Stimulated activated CD8-positive, alpha-beta memory T cell treated with anti-CD3 and anti-CD28 coated beads, Interleukin-12 subunit alpha, Interleukin-12 subunit beta, amount 100 ng/mL, for 4 hours (primary cell): Measurements from ENCODE around the gene CSNK1A1.
"Not testable (repeated sequence)": the region's sequence is repeated elsewhere in the genome, so short reads cannot be mapped to it uniquely, and the experiment has no call there.

Experiments used
- DNase-seq: peaks from one replicate; pipeline ENCODE4 v3.0.0-alpha.2; 2020; ENCODE audit warnings: low read depth

CSNK1A1 gene

GRCh38 chr5:149551227-149552037 is at the start of gene CSNK1A1:
TSS of gene CSNK1A1 (minus strand) at chr5:149551439. CDS start at chr5:149550964, 475 bp downstream.
- peak; percentile 100 for DNase-seq

GRCh38 chr5:149600932-149601331 is 49.7 kb upstream of the CSNK1A1 start:
- no peak for DNase-seq

GRCh38 chr5:149599375-149599774 is 48.1 kb upstream of the CSNK1A1 start:
- no peak for DNase-seq

- DNase-seq = no peak
Observed at GRCh38 chr5:149598966-149599365, 47.7 kb upstream of the CSNK1A1 start.

- DNase-seq = not testable (repeated sequence)
Observed at GRCh38 chr5:149598234-149598633, 47.0 kb upstream of the CSNK1A1 start.

GRCh38 chr5:149597618-149598017 is 46.4 kb upstream of the CSNK1A1 start:
- DNase-seq = no peak

- DNase-seq = no peak
Observed at GRCh38 chr5:149596712-149597111, 45.5 kb upstream of the CSNK1A1 start.

- not testable (repeated sequence) for DNase-seq
Observed at GRCh38 chr5:149595105-149595504, 43.9 kb upstream of the CSNK1A1 start.

- DNase-seq = no peak
Observed at GRCh38 chr5:149594206-149594895, 43.1 kb upstream of the CSNK1A1 start.

GRCh38 chr5:149593370-149593769 is 42.1 kb upstream of the CSNK1A1 start:
- DNase-seq = no peak

- DNase-seq = no peak
Observed at GRCh38 chr5:149588936-149589335, 37.7 kb upstream of the CSNK1A1 start.

- DNase-seq = no peak
Observed at GRCh38 chr5:149586708-149587318, 35.6 kb upstream of the CSNK1A1 start.

GRCh38 chr5:149585910-149586309 is 34.7 kb upstream of the CSNK1A1 start:
- DNase-seq = no peak

GRCh38 chr5:149584121-149584520 is 32.9 kb upstream of the CSNK1A1 start:
- DNase-seq = no peak

GRCh38 chr5:149583394-149583793 is 32.2 kb upstream of the CSNK1A1 start:
- no peak for DNase-seq

GRCh38 chr5:149581931-149582768 is 30.9 kb upstream of the CSNK1A1 start:
- DNase-seq = no peak

GRCh38 chr5:149581192-149581861 is 30.1 kb upstream of the CSNK1A1 start, which contains the start of gene ARHGEF37:
TSS of gene ARHGEF37 (plus strand) at chr5:149581498. CDS start at chr5:149597770, 16,272 bp downstream.
- DNase-seq = peak; percentile 12

- no peak for DNase-seq
Observed at GRCh38 chr5:149580808-149581191, 29.6 kb upstream of the CSNK1A1 start.

- no peak for DNase-seq
Observed at GRCh38 chr5:149578896-149579295, 27.7 kb upstream of the CSNK1A1 start.

- no peak for DNase-seq
Observed at GRCh38 chr5:149576021-149576420, 24.8 kb upstream of the CSNK1A1 start.

- DNase-seq = no peak
Observed at GRCh38 chr5:149575131-149575530, 23.9 kb upstream of the CSNK1A1 start.
